Astrocyte of the spinal cord (primary cell): ENCODE data around the gene TMED5.
"Not testable (repeated sequence)": the region's sequence is repeated elsewhere in the genome, so short reads cannot be mapped to it uniquely, and the experiment has no call there.

Source experiments
- DNase-seq: peaks from one replicate; pipeline ENCODE4 v3.0.0; 2011; ENCODE audit warnings: low read depth, low spot score
- H3K4me3 ChIP-seq: 2 replicates; pipeline ENCODE4 v1.5.1; 2011; ENCODE audit warnings: low read depth, mild to moderate bottlenecking, low read length, moderate library complexity
- CTCF ChIP-seq: IDR thresholded peaks from 2 replicates; pipeline ENCODE4 v1.5.1; 2012; ENCODE audit warnings: low read depth, mild to moderate bottlenecking, low read length, inconsistent platforms
- in situ Hi-C: cut with HindIII; loops from 2 replicates; pipeline ENCODE4 v1.10.0; 2017; ENCODE audit warnings: low sequenced_read_pairs

Gene TMED5

GRCh38 chr1:93194231-93194990, 14.2 kb upstream of the TMED5 start:
- in situ Hi-C loops = no loop called here
- no peak overlapping the region for H3K4me3 ChIP-seq
- DNase-seq = no peak
- TF ChIP-seq CTCF = no peak

- H3K4me3 ChIP-seq = no peak overlapping the region
- TF ChIP-seq CTCF = no peak
- DNase-seq = no peak
- in situ Hi-C loops = no loop called here
Observed at GRCh38 chr1:93190432-93190831, 10.2 kb upstream of the TMED5 start.

GRCh38 chr1:93186667-93187066, 6.5 kb upstream of the TMED5 start:
- no peak for DNase-seq

GRCh38 chr1:93180723-93181613, 755 bp upstream of the TMED5 start, which contains the start of gene CCDC18:
Gene CCDC18 (plus strand): TSS chr1:93180724. CDS start chr1:93183362, 2,638 bp downstream.
- TF ChIP-seq CTCF = no peak
- H3K4me3 ChIP-seq = peak within 1 kb of the TSS; percentile 100
- in situ Hi-C loops = no loop called here
- no peak for DNase-seq

More at GRCh38 chr1:93186667-93187066, 6.5 kb upstream of the TMED5 start:
- in situ Hi-C loops = no loop called here
- H3K4me3 ChIP-seq = no peak overlapping the region
- no peak for TF ChIP-seq CTCF

- DNase-seq = peak; percentile 24
- peak overlapping the region; percentile 100 for H3K4me3 ChIP-seq
- in situ Hi-C loops = no loop called here
- TF ChIP-seq CTCF = no peak
Observed at GRCh38 chr1:93178418-93178817, 1.8 kb downstream of the TMED5 start.

- no peak for TF ChIP-seq CTCF
- in situ Hi-C loops = no loop called here
- peak; percentile 30 for DNase-seq
- H3K4me3 ChIP-seq = peak overlapping the region; percentile 100
Observed at GRCh38 chr1:93177991-93178390, 2.2 kb downstream of the TMED5 start.

- in situ Hi-C loops, H3K4me3 ChIP-seq, DNase-seq: not testable (repeated sequence)
Observed at GRCh38 chr1:93174638-93175037, 5.6 kb downstream of the TMED5 start.
